Activated gamma-delta T cell (primary cell): ENCODE results near the gene SMIM29.

Experiments used
- DNase-seq: peaks from one replicate; lab custom pipeline; 2025; lab: John Stamatoyannopoulos, UW

SMIM29 gene

GRCh38 chr6:34226066-34226465 is 22.7 kb downstream of the SMIM29 start:
- no peak for DNase-seq

- DNase-seq: no peak
Measured at GRCh38 chr6:34225551-34225950, 23.3 kb downstream of the SMIM29 start.

GRCh38 chr6:34223956-34224940 is 24.6 kb downstream of the SMIM29 start:
- peak; percentile 90 for DNase-seq

DNA sequence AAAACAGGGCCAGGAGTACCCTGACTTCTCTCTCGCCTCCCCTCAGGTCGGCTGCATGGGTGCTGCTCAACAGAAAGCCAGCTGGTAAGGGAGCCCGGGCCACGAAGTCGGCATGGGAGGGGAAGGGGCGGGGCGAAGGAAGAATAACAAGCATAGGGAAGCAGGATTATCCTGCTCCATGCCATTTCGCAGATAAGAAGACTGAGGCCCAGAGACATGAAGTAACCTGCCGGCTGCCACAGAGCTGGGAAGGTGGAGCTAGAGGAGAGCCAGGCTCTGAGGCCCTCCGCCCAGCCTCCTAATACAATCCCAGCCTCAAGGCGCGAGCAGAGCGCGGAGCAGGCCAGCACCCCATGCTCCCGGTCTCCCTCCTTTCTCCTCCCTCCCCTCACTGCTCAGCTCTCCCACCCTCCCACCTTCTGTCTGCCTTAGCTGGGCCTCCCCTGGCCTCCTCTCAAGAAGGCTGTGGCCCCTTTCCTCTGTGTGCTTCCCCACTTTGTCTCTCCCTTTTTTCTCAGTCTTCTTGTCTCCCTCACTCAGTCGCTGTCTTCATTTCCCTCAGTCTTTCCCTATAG is 25.3 kb downstream of the SMIM29 start:
- DNase-seq: no peak

DNA sequence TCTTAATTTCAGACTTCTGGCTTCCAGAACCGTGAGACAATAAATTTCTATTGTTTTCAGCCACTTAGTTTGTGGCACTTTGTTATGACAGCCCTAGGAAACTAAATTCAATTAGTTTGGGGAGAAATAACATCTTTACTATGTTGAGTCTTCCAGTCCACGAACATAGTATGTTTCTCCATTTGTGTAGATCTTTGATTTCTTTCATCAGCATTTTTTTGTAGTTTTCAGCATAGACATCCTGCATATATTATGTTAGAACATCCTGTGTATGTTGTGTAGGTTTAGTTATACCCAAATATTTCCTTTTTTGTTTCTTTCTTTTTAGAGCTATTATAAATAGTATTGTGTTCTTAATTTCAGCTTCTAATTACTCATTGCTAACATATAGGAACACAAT is 30.1 kb downstream of the SMIM29 start:
- DNase-seq: no peak

- DNase-seq: no peak
Measured at GRCh38 chr6:34213772-34214171, 35.0 kb downstream of the SMIM29 start.

DNA sequence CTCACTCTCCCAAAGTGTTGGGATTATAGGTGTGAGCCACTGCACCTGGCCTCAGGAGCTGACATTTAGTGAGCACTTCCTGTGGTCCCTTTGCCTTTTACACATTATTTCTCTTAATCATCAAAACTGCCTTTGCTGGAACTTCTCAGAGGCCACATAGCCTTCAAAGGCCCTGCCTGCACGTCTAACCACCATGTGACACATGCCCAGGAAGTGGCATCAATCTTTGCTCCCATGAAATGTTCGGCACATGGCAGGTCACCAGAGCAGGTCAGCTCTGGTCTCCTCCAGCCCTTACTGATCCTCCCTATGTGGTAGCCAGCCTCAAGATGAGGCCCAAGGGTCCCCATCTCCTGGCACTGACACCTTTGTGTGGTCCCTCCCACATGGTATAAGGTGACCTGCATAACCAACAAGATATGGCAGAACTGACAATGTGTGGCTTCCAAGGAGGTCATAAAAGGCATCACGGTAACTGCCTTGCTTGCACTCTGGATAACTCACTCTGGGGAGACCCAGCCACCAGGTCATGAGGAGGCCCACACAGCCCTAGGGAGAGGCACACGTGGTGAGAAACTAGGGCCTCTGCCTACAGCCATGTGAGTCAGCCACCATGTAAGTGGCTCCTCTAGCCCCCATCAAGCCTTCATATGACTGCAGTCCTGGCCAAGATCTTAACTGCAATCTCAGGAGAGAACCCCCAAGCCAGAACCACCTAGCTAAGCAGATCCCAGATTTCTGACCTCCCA is 40.9 kb downstream of the SMIM29 start:
- no peak for DNase-seq

- no peak for DNase-seq
Measured at GRCh38 chr6:34206726-34207125, 42.1 kb downstream of the SMIM29 start.

GRCh38 chr6:34205916-34206315 is 42.9 kb downstream of the SMIM29 start:
- DNase-seq: no peak

- DNase-seq: no peak
Measured at GRCh38 chr6:34205466-34205865, 43.3 kb downstream of the SMIM29 start.

GRCh38 chr6:34204693-34205092 is 44.1 kb downstream of the SMIM29 start:
- DNase-seq: no peak

DNA sequence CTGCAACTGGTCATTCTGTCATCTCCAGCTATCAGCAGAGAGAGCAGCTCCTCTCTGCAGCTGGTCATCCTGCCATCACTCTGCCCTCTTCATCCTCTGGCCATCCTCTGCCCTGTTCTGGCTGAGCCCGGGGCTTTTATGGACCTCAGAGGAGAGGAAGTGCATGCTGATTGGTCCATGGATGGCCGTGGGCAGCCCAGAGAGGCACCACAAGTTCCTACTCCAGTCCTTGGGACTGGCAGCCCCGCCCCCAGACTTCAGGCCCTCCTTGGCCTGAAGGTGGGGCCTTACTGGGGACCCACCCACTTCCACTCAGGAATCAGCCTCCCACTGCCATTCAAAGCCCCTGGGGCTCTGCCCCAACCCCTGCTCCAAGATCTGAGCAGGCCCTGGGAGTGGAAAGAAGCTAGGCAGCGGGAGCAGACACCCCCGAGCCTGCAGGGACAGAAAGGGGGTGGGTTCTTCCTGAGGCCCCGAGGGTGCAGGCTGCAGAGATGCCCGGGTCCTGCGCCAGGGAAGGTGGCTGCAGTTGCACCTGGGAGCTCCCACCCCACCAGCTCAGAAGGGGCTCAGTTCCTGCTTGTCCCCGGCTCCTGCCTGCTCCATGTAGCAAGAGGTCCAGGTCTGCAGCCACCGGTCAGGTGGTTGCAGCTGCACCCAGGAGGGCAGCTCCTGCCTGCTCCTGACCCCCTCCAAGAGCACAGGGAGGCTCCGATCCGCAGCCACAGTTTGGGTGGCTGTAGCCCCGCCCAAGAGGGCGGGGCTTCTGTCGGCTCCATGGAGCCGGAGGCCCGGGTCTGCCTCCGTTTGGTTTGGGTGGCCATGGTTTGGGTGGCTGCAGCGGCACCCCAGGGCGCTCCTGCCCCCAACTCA is 46.2 kb downstream of the SMIM29 start:
- DNase-seq: no peak

DNA sequence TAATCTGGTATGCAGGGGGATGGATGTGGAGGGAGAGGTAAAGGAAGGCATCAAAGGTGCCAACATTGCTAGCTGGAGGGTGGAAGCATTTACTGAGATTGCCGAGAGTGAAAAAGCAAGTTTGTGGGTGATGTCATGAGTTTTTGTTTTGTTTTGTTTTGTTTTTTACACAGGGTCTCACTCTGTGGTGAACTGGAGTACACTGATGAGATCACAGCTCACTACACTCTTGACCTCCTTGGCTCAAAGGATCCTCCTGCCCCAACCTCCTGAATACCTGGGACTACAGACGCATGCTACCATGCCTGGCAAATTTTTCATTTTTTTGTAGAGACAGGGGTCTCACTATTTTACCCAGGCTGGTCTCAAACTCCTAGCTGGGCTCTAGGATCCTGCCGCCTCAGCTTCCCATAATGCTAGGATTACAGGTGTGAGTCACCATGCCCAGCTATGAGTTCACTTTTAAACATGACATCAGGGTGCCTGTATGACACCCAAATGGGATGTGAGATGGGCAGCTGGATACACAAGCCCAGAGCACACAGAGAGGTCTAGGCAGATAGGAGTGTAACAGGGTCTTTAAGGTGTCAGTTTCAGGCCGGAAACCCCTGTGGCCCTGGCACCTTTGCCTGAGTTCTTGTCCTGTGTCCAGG is 47.2 kb downstream of the SMIM29 start:
- no peak for DNase-seq

DNA sequence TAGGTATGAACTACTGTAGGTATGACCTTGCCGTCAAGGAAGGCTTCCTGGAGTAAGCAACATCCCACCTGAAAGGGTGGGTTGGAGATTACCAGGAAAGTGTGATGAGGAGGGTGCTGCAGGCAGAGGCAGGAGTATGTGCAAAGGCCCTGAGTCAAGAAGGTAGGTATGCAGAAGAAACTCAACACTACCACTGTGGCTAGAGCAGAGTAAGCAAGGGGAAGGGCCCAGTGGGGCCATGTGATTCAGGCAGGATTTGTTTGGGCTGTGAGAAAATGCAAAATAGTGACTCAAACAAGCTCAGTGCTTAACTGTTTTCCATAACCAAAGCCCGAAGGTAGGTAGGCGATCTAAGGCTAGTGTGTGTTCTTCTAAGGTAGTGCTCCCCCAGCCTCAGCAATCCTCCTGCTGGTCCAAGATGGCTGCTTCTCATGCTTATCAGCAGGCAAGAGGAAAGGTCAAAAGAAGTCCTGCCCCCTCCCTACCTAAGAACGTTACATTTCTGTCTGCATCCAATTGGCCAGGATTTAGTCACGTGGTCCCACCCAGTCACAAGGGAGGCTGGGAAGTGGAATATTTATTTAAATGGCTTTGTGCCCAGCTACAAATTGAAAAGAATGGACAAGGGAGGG is 48.4 kb downstream of the SMIM29 start:
- no peak for DNase-seq

DNA sequence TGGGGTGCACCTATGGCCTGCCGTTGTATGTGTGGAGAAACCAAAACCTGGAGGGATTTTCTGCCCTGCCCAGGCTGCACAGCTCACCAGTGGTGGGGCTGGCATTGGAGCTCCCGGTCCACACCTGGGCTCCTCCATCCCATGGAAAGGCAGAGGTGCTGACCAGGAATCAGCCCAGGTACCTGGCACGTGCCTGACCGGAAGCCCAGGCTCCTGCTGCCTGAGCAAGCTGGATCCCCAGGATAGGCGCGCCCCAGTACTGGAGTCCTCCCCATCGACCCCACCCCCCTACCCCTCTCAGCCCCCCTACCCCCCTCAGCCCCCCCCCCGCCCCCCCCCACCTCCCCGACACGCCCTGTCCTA is 52.0 kb downstream of the SMIM29 start:
- no peak for DNase-seq
